RPMI7951 (cell line): ENCODE measurements around the gene RNF166. TPM values are rescaled to one million over a fixed set of nuclear protein-coding genes. Genes with fewer than 3 reads are reported as not detected.
A peak's percentile ranks its signal among the peaks of the same experiment; 100 is the strongest.
"Not testable (repeated sequence)": the region's sequence is repeated elsewhere in the genome, so short reads cannot be mapped to it uniquely, and the experiment has no call there.

ENCODE experiments used
- DNase-seq: peaks from one replicate; pipeline ENCODE4 v3.0.0-alpha.2; 2012; ENCODE audit warnings: low read depth
- total RNA-seq: library from RNA; depleted of rRNA; stranded (reverse); fragments of >200 nt; shearing (Covaris generic); gene quantifications from 2 replicates; pipeline ENCODE4 v1.2.3, GENCODE V29; 2014

Gene RNF166
- total RNA-seq, 1 experiment from 2014 or later = 10.6 TPM

- no peak for DNase-seq
Measured at GRCh38 chr16:88673716-88674379, 32.4 kb downstream of the RNF166 start.

- no peak for DNase-seq
Measured at GRCh38 chr16:88672776-88673175, 33.4 kb downstream of the RNF166 start.

- no peak for DNase-seq
Measured at GRCh38 chr16:88671806-88672205, 34.4 kb downstream of the RNF166 start.

- no peak for DNase-seq
Measured at GRCh38 chr16:88669980-88670379, 36.2 kb downstream of the RNF166 start.

GRCh38 chr16:88669493-88669892, 36.7 kb downstream of the RNF166 start:
- DNase-seq = not testable (repeated sequence)

- no peak for DNase-seq
Measured at GRCh38 chr16:88667461-88667860, 38.7 kb downstream of the RNF166 start.

- DNase-seq = no peak
Measured at GRCh38 chr16:88665570-88665969, 40.6 kb downstream of the RNF166 start.

- DNase-seq = no peak
Measured at GRCh38 chr16:88665148-88665547, 41.1 kb downstream of the RNF166 start.

- DNase-seq = peak; percentile 97
Measured at GRCh38 chr16:88662843-88663606, 43.2 kb downstream of the RNF166 start, which contains the start of gene MVD. Gene MVD (minus strand): TSS chr16:88663091. CDS start chr16:88663080, 11 bp downstream.

- no peak for DNase-seq
Measured at GRCh38 chr16:88662222-88662842, 43.9 kb downstream of the RNF166 start.

GRCh38 chr16:88661468-88661867, 44.7 kb downstream of the RNF166 start:
- DNase-seq = no peak

- DNase-seq = no peak
Measured at GRCh38 chr16:88659160-88659559, 47.0 kb downstream of the RNF166 start.

- DNase-seq = no peak
Measured at GRCh38 chr16:88658714-88659113, 47.5 kb downstream of the RNF166 start.

- no peak for DNase-seq
Measured at GRCh38 chr16:88657371-88657770, 48.8 kb downstream of the RNF166 start.

GRCh38 chr16:88656291-88656980, 49.8 kb downstream of the RNF166 start:
- DNase-seq = no peak

- no peak for DNase-seq
Measured at GRCh38 chr16:88655733-88656281, 50.4 kb downstream of the RNF166 start.

GRCh38 chr16:88655053-88655732, 51.0 kb downstream of the RNF166 start:
- no peak for DNase-seq

GRCh38 chr16:88654363-88655052, 51.7 kb downstream of the RNF166 start:
- no peak for DNase-seq

- DNase-seq = no peak
Measured at GRCh38 chr16:88653596-88654362, 52.4 kb downstream of the RNF166 start.

GRCh38 chr16:88653101-88653500, 53.1 kb downstream of the RNF166 start:
- no peak for DNase-seq
